Choroid plexus epithelial cell (primary cell): ENCODE results near the gene KCTD19.

ENCODE experiments used
- DNase-seq: peaks from one replicate; pipeline ENCODE4 v3.0.0-alpha.2; 2010; ENCODE audit warnings: low read depth
- H3K4me3 ChIP-seq: 2 replicates; pipeline ENCODE4 v1.5.1; 2011; ENCODE audit warnings: low read depth, mild to moderate bottlenecking, control low read depth, low read length, moderate library complexity
- CTCF ChIP-seq: conservative IDR thresholded peaks from 2 replicates; pipeline ENCODE4 v1.5.1; 2011; ENCODE audit warnings: low read depth, mild to moderate bottlenecking, control low read depth, inconsistent platforms, low read length, moderate library complexity

KCTD19 gene

GRCh38 chr16:67304020-67304419 lies 22.5 kb downstream of the KCTD19 start:
- DNase-seq, result no peak
- TF ChIP-seq CTCF, result no peak
- no peak overlapping the region for H3K4me3 ChIP-seq

GRCh38 chr16:67302970-67303369 lies 23.6 kb downstream of the KCTD19 start:
- DNase-seq, result no peak
- no peak overlapping the region for H3K4me3 ChIP-seq
- TF ChIP-seq CTCF, result no peak

- no peak for TF ChIP-seq CTCF
- no peak overlapping the region for H3K4me3 ChIP-seq
- no peak for DNase-seq
Observed at GRCh38 chr16:67302076-67302475, 24.5 kb downstream of the KCTD19 start.

- no peak for TF ChIP-seq CTCF
- no peak overlapping the region for H3K4me3 ChIP-seq
- no peak for DNase-seq
Observed at GRCh38 chr16:67301080-67301782, 25.3 kb downstream of the KCTD19 start.

GRCh38 chr16:67299269-67299668 lies 27.3 kb downstream of the KCTD19 start:
- DNase-seq, result no peak

GRCh38 chr16:67298277-67298676 lies 28.3 kb downstream of the KCTD19 start:
- DNase-seq, result no peak
- TF ChIP-seq CTCF, result no peak
- no peak overlapping the region for H3K4me3 ChIP-seq

More at GRCh38 chr16:67299269-67299668, 27.3 kb downstream of the KCTD19 start:
- TF ChIP-seq CTCF, result no peak
- no peak overlapping the region for H3K4me3 ChIP-seq

GRCh38 chr16:67296420-67296819 lies 30.1 kb downstream of the KCTD19 start:
- no peak overlapping the region for H3K4me3 ChIP-seq
- peak; percentile 45 for DNase-seq
- TF ChIP-seq CTCF, result no peak
